Aorta (tissue), 5 donors: ENCODE measurements around the gene MTFP1. TPM values are rescaled to one million over a fixed set of nuclear protein-coding genes. Genes with fewer than 3 reads are reported as not detected.
A peak's percentile ranks its signal among the peaks of the same experiment; 100 is the strongest.

Experiments used
- ATAC-seq: fragments of 200-7000 bp; cut with Tn5 transposase; one replicate; pipeline ENCODE4 v1.9.1; 2022; ENCODE audit warnings: moderate library complexity; ENCODE audit not compliant: low FRiP score
- DNase-seq, 2 donors: peaks; one replicate each; pipeline ENCODE4 v3.0.0-alpha.2; 2020
- H3K27ac ChIP-seq, 2 donors: one replicate each; pipeline ENCODE4 v1.5.1; 2013; ENCODE audit warnings: low read length in 2 of 2, mild to moderate bottlenecking in 2 of 2, moderate library complexity in 2 of 2, control low read depth in 1 of 2, inconsistent platforms in 1 of 2, low read depth in 1 of 2
- H3K27me3 ChIP-seq, 2 donors: one replicate each; pipeline ENCODE4 v1.6.1; 2013; ENCODE audit warnings: control low read depth in 1 of 2, low read length in 1 of 2, mild to moderate bottlenecking in 1 of 2, moderate library complexity in 1 of 2; ENCODE audit not compliant: insufficient read depth in 2 of 2, control insufficient read depth in 1 of 2
- H3K36me3 ChIP-seq, 2 donors: one replicate each; pipeline ENCODE4 v1.6.1; 2013; ENCODE audit warnings: control low read depth in 1 of 2, low read length in 1 of 2, mild to moderate bottlenecking in 1 of 2; ENCODE audit not compliant: insufficient read depth in 2 of 2, control insufficient read depth in 1 of 2
- H3K4me1 ChIP-seq, 2 donors: one replicate each; pipeline ENCODE4 v1.6.1; 2013; ENCODE audit warnings: low read length in 2 of 2, control low read depth in 1 of 2, mild to moderate bottlenecking in 1 of 2, moderate library complexity in 1 of 2; ENCODE audit not compliant: insufficient read depth in 2 of 2, control insufficient read depth in 1 of 2
- H3K4me3 ChIP-seq, 2 donors: one replicate each; pipeline ENCODE4 v1.5.1; 2013; ENCODE audit warnings: low read length in 2 of 2, control low read depth in 1 of 2, mild to moderate bottlenecking in 1 of 2
- H3K9me3 ChIP-seq: one replicate; pipeline ENCODE4 v1.6.1; 2013; ENCODE audit warnings: mild to moderate bottlenecking, low read length; ENCODE audit not compliant: control insufficient read depth
- WGBS, 2 donors: extraction: QIAGEN DNeasy Blood & Tissue Kit; methylation state at CpG; one replicate each; pipeline ENCODE4 v1.1.7; 2013; 5-methylcytosine and 5-hydroxymethylcytosine counted together
- intact Hi-C, 2 donors: fragments of 100-400 bp; cut with DNase I; formaldehyde crosslinking; loops; one replicate each; pipeline versions ENCODE4 v1.14.2 to v1.15.0; 2022
- polyA plus RNA-seq, 2 donors: library from polyadenylated mRNA; stranded (reverse); fragments of 200-250 nt; gene quantifications; one replicate each; pipeline ENCODE4 v1.2.3, GENCODE V29; 2013
- total RNA-seq, 2 donors: library from RNA; stranded (reverse); fragmentation: NEBNext Ultra II Directional; extraction: Animal tissue kit (Norgen Biotek cat#: 25700); gene quantifications; one replicate each; pipeline ENCODE4 v1.2.1, GENCODE V29; 2021
- donor health status: healthy with polysubstance abuse.
- donor health status: Bipolar disorder and iron deficiency.
- donor health status: DM: no; HTN: no; CAD: no.
- donor health status: DM: no; HTN: no; CAD: no.
- donor health status: DM: yes; HTN: yes; CAD: no.

The MTFP1 gene
- total and polyA plus RNA-seq, 4 donors = 4.0 to 6.8 (median 4.3) TPM

DNA sequence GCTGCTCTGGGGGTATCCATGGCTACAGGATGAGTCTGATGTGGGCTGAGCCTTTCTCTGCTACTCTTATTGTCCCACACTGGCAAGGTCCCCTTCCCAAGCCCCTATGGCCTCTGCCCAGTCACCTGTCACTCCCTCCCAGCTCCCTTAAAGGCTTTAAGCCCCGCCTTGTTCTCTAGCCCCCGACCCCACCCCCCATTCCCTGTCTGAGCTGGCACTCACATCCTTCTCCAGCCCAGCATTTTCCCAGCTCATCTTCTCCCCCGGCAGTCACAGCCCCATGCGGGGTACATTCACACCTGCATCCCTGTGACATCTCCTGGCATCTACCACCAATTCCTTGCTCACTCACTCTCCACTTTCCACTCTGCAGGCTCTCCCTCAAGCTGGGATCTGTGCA lies 4.3 kb downstream of the MTFP1 start:
- DNase-seq = no peak
- intact Hi-C loops = no loop called here
- Histone ChIP-seq H3K4me1 (no peaks in the 10 kb centered on the region), H3K27me3 (no peaks in the 10 kb centered on the region), H3K27ac (no peak overlapping the region), H3K36me3 (no peaks in the 10 kb centered on the region), H3K9me3 (no peaks in the 10 kb centered on the region), H3K4me3 (no peak overlapping the region)
- ATAC-seq = no peak
- 54 to 55% methylated on average over 4 of the region's 4 CpGs for WGBS, 2 donors

- no peaks in the 10 kb centered on the region for H3K4me1 ChIP-seq
Observed at GRCh38 chr22:30430933-30431332, 5.4 kb downstream of the MTFP1 start.

DNA sequence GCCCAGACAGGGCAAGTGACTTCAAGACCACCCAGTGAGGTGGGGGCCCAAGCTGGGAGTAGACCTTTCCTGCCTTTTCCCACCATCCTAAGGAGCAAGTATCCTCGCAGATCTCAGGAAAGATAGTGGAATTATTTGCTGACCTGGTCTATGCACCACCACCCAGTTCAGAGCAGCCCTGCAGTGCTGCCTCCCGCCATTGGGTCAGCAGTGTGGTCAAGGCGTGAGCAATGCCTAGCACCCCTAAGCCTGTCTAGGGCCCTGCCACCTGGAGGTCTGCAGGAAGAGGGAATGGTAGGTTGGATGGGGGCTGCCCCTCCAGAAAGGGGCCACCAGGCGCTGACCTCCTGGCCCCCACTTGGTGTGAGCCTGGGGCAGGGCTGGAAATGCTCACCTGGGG lies 6.5 kb downstream of the MTFP1 start:
- H3K4me1 ChIP-seq = no peaks in the 10 kb centered on the region
- 94 to 96% methylated on average over 4 of the region's 4 CpGs for WGBS, 2 donors
- H3K27me3 ChIP-seq = no peaks in the 10 kb centered on the region
- H3K27ac ChIP-seq = no peak overlapping the region
- no peak overlapping the region for H3K4me3 ChIP-seq
- intact Hi-C loops = no loop called here
- ATAC-seq (no peak), DNase-seq (no peak)
- no peaks in the 10 kb centered on the region for H3K9me3 ChIP-seq
- H3K36me3 ChIP-seq = no peaks in the 10 kb centered on the region

More at GRCh38 chr22:30430933-30431332, 5.4 kb downstream of the MTFP1 start:
- Histone ChIP-seq H3K4me3 (no peak overlapping the region), H3K27me3 (no peaks in the 10 kb centered on the region), H3K36me3 (no peaks in the 10 kb centered on the region), H3K27ac (no peak overlapping the region), H3K9me3 (no peaks in the 10 kb centered on the region)
- WGBS, 2 donors = 73 to 94% methylated on average over 4 of the region's 4 CpGs
- DNase-seq (no peak), ATAC-seq (no peak)
- intact Hi-C loops = no loop called here

GRCh38 chr22:30432520-30432919 lies 7.0 kb downstream of the MTFP1 start:
- no peaks in the 10 kb centered on the region for H3K9me3 ChIP-seq
- DNase-seq (no peak), ATAC-seq (no peak)
- no peaks in the 10 kb centered on the region for H3K4me1 ChIP-seq
- no peak overlapping the region for H3K4me3 ChIP-seq
- no peak overlapping the region for H3K27ac ChIP-seq
- WGBS, 2 donors = 52 to 60% methylated on average over 2 of the region's 2 CpGs
- H3K36me3 ChIP-seq = no peaks in the 10 kb centered on the region
- intact Hi-C loops = no loop called here
- H3K27me3 ChIP-seq = no peaks in the 10 kb centered on the region

GRCh38 chr22:30433227-30433626 lies 7.7 kb downstream of the MTFP1 start:
- no peaks in the 10 kb centered on the region for H3K27me3 ChIP-seq
- H3K36me3 ChIP-seq = no peaks in the 10 kb centered on the region
- no peaks in the 10 kb centered on the region for H3K4me1 ChIP-seq
- H3K9me3 ChIP-seq = no peaks in the 10 kb centered on the region
- no peak for DNase-seq
- no peak for ATAC-seq
- no peak overlapping the region for H3K4me3 ChIP-seq
- H3K27ac ChIP-seq = no peak overlapping the region
- WGBS, 2 donors = 87 to 90% methylated on average over 3 of the region's 3 CpGs
- intact Hi-C loops = no loop called here

DNA sequence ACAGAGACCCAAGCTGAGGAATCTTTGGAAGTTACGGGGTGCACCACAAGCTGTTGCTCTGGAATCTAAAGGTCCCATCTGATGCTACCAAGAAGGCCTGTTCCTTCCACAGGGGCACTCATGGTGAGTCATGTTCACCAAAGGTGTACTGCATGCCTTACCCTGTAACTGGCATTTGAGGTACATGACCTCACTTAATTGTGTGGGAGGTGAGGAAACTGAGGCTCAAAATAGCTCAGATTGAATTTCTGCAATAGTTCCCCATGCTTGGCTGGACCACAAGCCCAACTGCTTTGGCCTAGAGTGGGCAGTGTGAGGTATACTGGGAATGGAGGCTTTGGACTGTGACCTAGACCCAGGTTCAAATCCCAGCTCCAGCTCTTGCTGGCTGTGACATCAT lies 8.2 kb downstream of the MTFP1 start:
- Histone ChIP-seq H3K27ac (no peak overlapping the region), H3K4me1 (no peaks in the 10 kb centered on the region), H3K27me3 (no peaks in the 10 kb centered on the region), H3K36me3 (no peaks in the 10 kb centered on the region), H3K9me3 (no peaks in the 10 kb centered on the region), H3K4me3 (no peak overlapping the region)
- DNase-seq = no peak
- ATAC-seq = no peak
- 97 to 100% methylated on average over 1 of the region's 1 CpG for WGBS, 2 donors
- intact Hi-C loops = no loop called here

DNA sequence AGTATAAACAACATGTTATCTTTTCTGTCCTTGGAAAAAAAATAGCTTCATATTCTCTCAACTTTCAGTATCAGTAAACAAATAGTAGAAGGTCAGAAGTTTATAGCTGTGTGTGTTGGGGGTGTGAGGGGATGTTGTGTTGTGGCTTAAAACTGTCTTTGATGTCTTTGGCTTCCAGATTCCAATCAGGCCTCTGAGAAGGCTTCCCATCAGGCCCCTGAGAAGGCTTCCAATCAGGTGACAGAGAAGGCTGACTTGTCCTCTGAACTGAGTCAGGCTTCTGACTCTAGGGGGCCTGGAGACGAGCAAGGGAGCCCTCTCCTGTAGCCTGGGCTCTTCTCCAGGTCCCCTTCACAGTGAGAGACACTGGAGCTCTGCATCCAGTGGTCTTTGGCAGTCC lies 9.3 kb downstream of the MTFP1 start:
- H3K36me3 ChIP-seq = no peaks in the 10 kb centered on the region
- ATAC-seq (no peak), DNase-seq (peak in 1 of 2 donors; percentile 9)
- WGBS, 2 donors = 67 to 73% methylated on average over 1 of the region's 1 CpG
- no peaks in the 10 kb centered on the region for H3K4me1 ChIP-seq
- H3K27ac ChIP-seq = no peak overlapping the region
- no peak overlapping the region for H3K4me3 ChIP-seq
- intact Hi-C loops = no loop called here
- H3K27me3 ChIP-seq = no peaks in the 10 kb centered on the region
- no peaks in the 10 kb centered on the region for H3K9me3 ChIP-seq

DNA sequence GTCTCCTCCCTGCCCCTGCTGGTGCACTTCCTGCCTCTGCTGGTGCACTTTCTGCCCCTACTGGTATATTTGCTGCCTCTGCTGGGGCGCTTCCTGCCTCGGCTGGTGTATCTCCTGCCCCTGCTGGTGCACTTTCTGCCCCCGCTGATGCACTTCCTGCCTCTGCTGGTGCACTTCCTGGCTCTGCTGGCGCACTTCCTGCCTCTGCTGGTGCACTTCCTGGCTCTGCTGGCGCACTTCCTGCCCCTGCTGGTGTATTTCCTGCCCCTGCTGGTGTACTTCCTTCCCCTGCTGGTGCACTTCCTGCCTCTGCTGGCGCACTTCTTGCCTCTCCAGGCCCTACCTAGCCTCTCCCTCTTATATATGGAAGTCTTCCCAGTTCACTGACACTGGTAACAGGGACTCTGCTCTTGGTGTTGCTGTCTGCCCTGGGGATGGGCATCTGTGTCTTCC lies 10.1 kb downstream of the MTFP1 start:
- ATAC-seq = no peak
- Histone ChIP-seq H3K27me3 (no peaks in the 10 kb centered on the region), H3K9me3 (no peaks in the 10 kb centered on the region), H3K36me3 (no peaks in the 10 kb centered on the region), H3K4me1 (no peaks in the 10 kb centered on the region), H3K27ac (no peak overlapping the region), H3K4me3 (no peak overlapping the region)
- WGBS, 2 donors = 88 to 92% methylated on average over 6 of the region's 6 CpGs
- peak; percentile 61 to 75 for DNase-seq
- intact Hi-C loops = no loop called here

DNA sequence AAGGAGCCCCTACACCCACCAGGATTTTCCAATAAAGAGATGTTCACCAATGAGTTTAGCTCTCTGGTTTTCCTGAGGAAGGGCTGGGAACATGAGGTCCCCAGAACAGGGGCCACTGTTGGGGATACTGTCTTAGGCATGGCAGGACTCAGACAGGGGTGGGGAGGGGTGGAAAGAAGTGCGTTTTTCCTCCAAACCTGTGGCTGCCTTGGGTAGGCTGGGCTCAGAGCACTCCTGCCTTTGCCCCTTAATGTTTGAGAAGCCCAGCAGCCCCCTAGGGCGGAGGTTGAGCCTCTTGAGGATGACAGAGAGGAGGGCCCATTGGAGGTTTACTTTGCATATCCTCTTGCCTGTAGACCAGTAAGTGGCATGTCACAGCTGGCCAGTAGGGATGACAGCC lies 10.6 kb downstream of the MTFP1 start:
- 80 to 90% methylated on average over 2 of the region's 2 CpGs for WGBS, 2 donors
- DNase-seq (peak in 1 of 2 donors; percentile 28), ATAC-seq (no peak)
- Histone ChIP-seq H3K27me3 (no peaks in the 10 kb centered on the region), H3K27ac (no peak overlapping the region), H3K4me3 (no peak overlapping the region), H3K4me1 (no peaks in the 10 kb centered on the region), H3K36me3 (no peaks in the 10 kb centered on the region), H3K9me3 (no peaks in the 10 kb centered on the region)
- intact Hi-C loops = no loop called here
